PC-9 (cell line): ENCODE data around the gene TNK2. TPM values are rescaled to one million over a fixed set of nuclear protein-coding genes. Genes with fewer than 3 reads are reported as not detected.

ENCODE experiments used
- BruUV-seq: library from RNA; stranded (reverse); fragments of 400-500 nt; replicated peaks from 2 replicates; lab custom pipeline; 2021; lab: Mats Ljungman, UMichigan
- CTCF ChIA-PET: fragments of 300-600 bp; sonication (Branson Sonifier 250); formaldehyde crosslinking; loops from one replicate; lab custom pipeline; 2022; ENCODE audit warnings: antibody characterized with exemption; lab: Charles Lee
- POLR2A ChIA-PET: fragments of 300-600 bp; sonication (Branson Sonifier 250); formaldehyde crosslinking; loops from one replicate; lab custom pipeline; 2022; ENCODE audit warnings: antibody characterized with exemption; ENCODE audit not compliant: unreplicated experiment; lab: Charles Lee
- DNase-seq, 2 experiments: peaks; one replicate each; pipeline versions ENCODE4 v3.0.0 to v3.0.0-alpha.2; 2015 to 2022; ENCODE audit warnings: mixed read lengths in 1 of 2
- H2AFZ ChIP-seq: fragments of 200-600 bp; sonication (generic); 2 replicates; pipeline ENCODE4 v1.8.1; 2017; ENCODE audit warnings: antibody characterized with exemption
- H3F3A ChIP-seq: fragments of 200-600 bp; sonication (generic); 2 replicates; pipeline ENCODE4 v1.8.1; 2017; ENCODE audit warnings: antibody characterized with exemption, mild to moderate bottlenecking, low read depth; ENCODE audit not compliant: insufficient read depth
- H3K27ac ChIP-seq: fragments of 200-600 bp; sonication (generic); 2 replicates; pipeline ENCODE4 v1.6.1; 2016; ENCODE audit warnings: mixed run types
- H3K27me3 ChIP-seq: fragments of 200-600 bp; sonication (generic); 2 replicates; pipeline ENCODE4 v1.6.1; 2016; ENCODE audit warnings: low read depth, mixed run types; ENCODE audit not compliant: insufficient read depth
- H3K36me3 ChIP-seq: fragments of 200-600 bp; sonication (generic); 2 replicates; pipeline ENCODE4 v1.6.1; 2016; ENCODE audit warnings: low read depth, mixed run types
- H3K4me1 ChIP-seq: fragments of 200-600 bp; sonication (generic); replicated peaks from 2 replicates; pipeline ENCODE4 v1.6.1; 2016; ENCODE audit warnings: mixed run types; ENCODE audit not compliant: insufficient read depth
- H3K4me2 ChIP-seq: fragments of 200-600 bp; sonication (generic); 2 replicates; pipeline ENCODE4 v1.6.1; 2017; ENCODE audit warnings: mixed run types
- H3K4me3 ChIP-seq: fragments of 200-600 bp; sonication (generic); 2 replicates; pipeline ENCODE4 v1.6.1; 2016; ENCODE audit warnings: mixed run types
- H3K79me2 ChIP-seq: fragments of 200-600 bp; sonication (generic); 2 replicates; pipeline ENCODE4 v1.6.1; 2017; ENCODE audit warnings: low read depth, mixed run types
- H3K9me2 ChIP-seq: fragments of 200-600 bp; sonication (generic); 2 replicates; pipeline ENCODE4 v1.8.1; 2017; ENCODE audit warnings: mild to moderate bottlenecking; ENCODE audit not compliant: insufficient read depth
- H3K9me3 ChIP-seq: fragments of 200-600 bp; sonication (generic); 2 replicates; pipeline ENCODE4 v1.8.1; 2016; ENCODE audit warnings: low read depth; ENCODE audit not compliant: insufficient read depth
- H4K20me1 ChIP-seq: fragments of 200-600 bp; sonication (generic); 2 replicates; pipeline ENCODE4 v1.8.1; 2017; ENCODE audit not compliant: insufficient read depth
- CTCF ChIP-seq: fragments of 200-600 bp; sonication (generic); conservative IDR thresholded peaks from 2 replicates; pipeline ENCODE4 v1.6.1; 2017; ENCODE audit warnings: mixed run types, antibody characterized with exemption, mild to moderate bottlenecking, moderate library complexity
- EZH2 ChIP-seq: fragments of 200-600 bp; sonication (generic); IDR thresholded peaks from 2 replicates; pipeline ENCODE4 v1.8.0; 2017; ENCODE audit warnings: antibody characterized with exemption, low read depth
- intact Hi-C: fragments of 100-400 bp; cut with micrococcal nuclease; formaldehyde crosslinking; loops from one replicate; pipeline ENCODE4 v1.10.0; 2022; ENCODE audit not compliant: unreplicated experiment
- total RNA-seq: library from RNA; stranded (reverse); gene quantifications from 2 replicates; pipeline ENCODE4 v1.2.3, GENCODE V29; 2021

Gene TNK2
- total RNA-seq, 1 experiment from 2014 or later = 118 TPM

GRCh38 chr3:195889870-195890295, 18.5 kb downstream of the TNK2 start:
- peaks cover 12% of the 10 kb centered on the region for H3K4me1 ChIP-seq
- ChIA-PET CTCF (interaction anchor here (0.5 to 1.4 kb wide), 5 partner anchors 11 to 255 kb away, joined by 3 to 5 read pairs (median 3); no protein-coding TSS in a partner anchor), POLR2A (interaction anchor here (0.6 kb wide), 1 partner anchor 13 kb away, joined by 3 read pairs; no protein-coding TSS in a partner anchor)
- no peak overlapping the region for H3K4me2 ChIP-seq
- peaks cover 3% of the 10 kb centered on the region; the same call in 1 of the 2 replicates for H4K20me1 ChIP-seq
- H3K36me3 ChIP-seq = no peaks in the 10 kb centered on the region
- H3F3A ChIP-seq = peaks cover 31% of the 10 kb centered on the region
- H3K79me2 ChIP-seq = peaks cover 9% of the 10 kb centered on the region
- no TSS peak for BruUV-seq
- no peak overlapping the region for H3K27ac ChIP-seq
- TF ChIP-seq EZH2 (no peak), CTCF (no peak)
- intact Hi-C loops = no loop called here
- H3K9me2 ChIP-seq = no peaks in the 10 kb centered on the region
- no peak overlapping the region for H2AFZ ChIP-seq
- DNase-seq = no peak
- H3K27me3 ChIP-seq = no peaks in the 10 kb centered on the region
- no peaks in the 10 kb centered on the region for H3K9me3 ChIP-seq
- no peak overlapping the region for H3K4me3 ChIP-seq

GRCh38 chr3:195888981-195889869, 19.1 kb downstream of the TNK2 start:
- Histone ChIP-seq H4K20me1 (peaks cover 3% of the 10 kb centered on the region; the same call in 1 of the 2 replicates), H3K36me3 (peaks cover 3% of the 10 kb centered on the region; the same call in 1 of the 2 replicates), H3K9me2 (no peaks in the 10 kb centered on the region), H3K27me3 (no peaks in the 10 kb centered on the region), H3K27ac (no peak overlapping the region), H3K79me2 (peaks cover 9% of the 10 kb centered on the region), H3K4me3 (no peak overlapping the region), H3K4me2 (no peak overlapping the region), H3F3A (peaks cover 26% of the 10 kb centered on the region), H3K9me3 (no peaks in the 10 kb centered on the region), H2AFZ (no peak overlapping the region), H3K4me1 (peaks cover 5% of the 10 kb centered on the region)
- DNase-seq = no peak
- no TSS peak for BruUV-seq
- CTCF ChIA-PET = interaction anchor here (0.5 to 1.4 kb wide), 4 partner anchors 11 to 255 kb away, joined by 3 to 5 read pairs (median 4); no protein-coding TSS in a partner anchor
- POLR2A ChIA-PET = interaction anchor here (0.6 kb wide), 2 partner anchors 396 to 646 kb away, joined by 7 to 11 read pairs; no protein-coding TSS in a partner anchor
- TF ChIP-seq CTCF (no peak), EZH2 (no peak)
- intact Hi-C loops = no loop called here

- 0 out of 2 replicates have a peak, but pooled peaks cover under 1% of the 10 kb centered on the region for H3K79me2 ChIP-seq
These were observed 20.0 kb downstream of the TNK2 start for GRCh38 chr3:195888311-195888761.

More at GRCh38 chr3:195888311-195888761, 20.0 kb downstream of the TNK2 start:
- no peaks in the 10 kb centered on the region for H3K4me1 ChIP-seq
- no peak for DNase-seq
- BruUV-seq = no TSS peak
- H3K36me3 ChIP-seq = peaks cover 3% of the 10 kb centered on the region; the same call in 1 of the 2 replicates
- no peak overlapping the region for H3K4me3 ChIP-seq
- H3K4me2 ChIP-seq = no peak overlapping the region
- TF ChIP-seq CTCF (no peak), EZH2 (no peak)
- POLR2A ChIA-PET = interaction anchor here (0.6 kb wide), 1 partner anchor 397 kb away, joined by 11 read pairs; no protein-coding TSS in a partner anchor
- H3K9me2 ChIP-seq = no peaks in the 10 kb centered on the region
- H3F3A ChIP-seq = peaks cover 35% of the 10 kb centered on the region
- no peak overlapping the region for H2AFZ ChIP-seq
- H3K27me3 ChIP-seq = no peaks in the 10 kb centered on the region
- intact Hi-C loops = no loop called here
- no peaks in the 10 kb centered on the region for H3K9me3 ChIP-seq
- no peak overlapping the region for H3K27ac ChIP-seq
- CTCF ChIA-PET = no interaction called here
- H4K20me1 ChIP-seq = no peaks in the 10 kb centered on the region
